Liver (tissue), 9 donors: ENCODE measurements around the gene DUS4L. TPM values are rescaled to one million over a fixed set of nuclear protein-coding genes. Genes with fewer than 3 reads are reported as not detected.

Experiments used
- DNase-seq: peaks from one replicate; pipeline ENCODE4 v3.0.0-alpha.2; 2017; ENCODE audit warnings: low spot score
- H3K27ac ChIP-seq, 2 donors: one replicate each; pipeline ENCODE4 v1.7.0; 2013; ENCODE audit warnings: inconsistent platforms in 2 of 2, low read length in 2 of 2, control low read depth in 1 of 2, low read depth in 1 of 2, mild to moderate bottlenecking in 1 of 2
- H3K27me3 ChIP-seq, 4 donors: one replicate each; pipeline versions ENCODE4 v1.6.1 to v1.7.0; 2013; ENCODE audit warnings: low read length in 3 of 4, inconsistent platforms in 1 of 4, mild to moderate bottlenecking in 1 of 4, moderate library complexity in 1 of 4; ENCODE audit not compliant: control insufficient read depth in 4 of 4, insufficient read depth in 4 of 4
- H3K36me3 ChIP-seq, 4 donors: one replicate each; pipeline versions ENCODE4 v1.6.1 to v1.7.0; 2013; ENCODE audit warnings: low read length in 3 of 4, mild to moderate bottlenecking in 3 of 4, low read depth in 1 of 4, moderate library complexity in 1 of 4; ENCODE audit not compliant: control insufficient read depth in 4 of 4, insufficient read depth in 3 of 4
- H3K4me1 ChIP-seq, 4 donors: one replicate each; pipeline versions ENCODE4 v1.6.1 to v1.7.0; 2013; ENCODE audit warnings: low read length in 3 of 4, mild to moderate bottlenecking in 3 of 4, moderate library complexity in 1 of 4; ENCODE audit not compliant: control insufficient read depth in 4 of 4, insufficient read depth in 4 of 4
- H3K4me3 ChIP-seq, 3 donors: one replicate each; pipeline versions ENCODE4 v1.6.1 to v1.7.0; 2013; ENCODE audit warnings: low read length in 3 of 3, control low read depth in 1 of 3, low read depth in 1 of 3, mild to moderate bottlenecking in 1 of 3
- H3K9ac ChIP-seq, 2 donors: one replicate each; pipeline ENCODE4 v1.7.0; 2013; ENCODE audit warnings: low read length in 2 of 2, mild to moderate bottlenecking in 2 of 2, moderate library complexity in 2 of 2, control low read depth in 1 of 2, low read depth in 1 of 2
- H3K9me3 ChIP-seq, 4 donors: one replicate each; pipeline versions ENCODE4 v1.6.1 to v1.7.0; 2013; ENCODE audit warnings: low read length in 3 of 4; ENCODE audit not compliant: control insufficient read depth in 4 of 4
- CTCF ChIP-seq: fragments of 150-350 bp; IDR thresholded peaks from 2 replicates; pipeline ENCODE4 v1.5.1; 2017; ENCODE audit warnings: improper control_type of control experiment, low read depth, low read length; ENCODE audit not compliant: missing input control
- EGR1 ChIP-seq, 2 donors: IDR thresholded peaks; 2 replicates each; pipeline ENCODE4 v1.6.1; 2016 to 2018; ENCODE audit warnings: antibody characterized with exemption in 2 of 2, low read depth in 2 of 2
- FOXA1 ChIP-seq: IDR thresholded peaks from 2 replicates; pipeline ENCODE4 v1.6.1; 2016; ENCODE audit warnings: antibody characterized with exemption
- GABPA ChIP-seq, 2 donors: IDR thresholded peaks in 1 of 2; conservative IDR thresholded peaks in 1 of 2; 2 replicates each; pipeline ENCODE4 v1.6.1; 2016; ENCODE audit warnings: antibody characterized with exemption in 2 of 2, mild to moderate bottlenecking in 1 of 2, moderate library complexity in 1 of 2
- HNF4G ChIP-seq: IDR thresholded peaks from 2 replicates; pipeline ENCODE4 v1.6.1; 2016; ENCODE audit warnings: antibody characterized with exemption
- JUND ChIP-seq, 2 donors: IDR thresholded peaks; 2 replicates each; pipeline ENCODE4 v1.6.1; 2016; ENCODE audit warnings: antibody characterized with exemption in 2 of 2
- NR2F2 ChIP-seq: IDR thresholded peaks from 2 replicates; pipeline ENCODE4 v1.6.1; 2016; ENCODE audit warnings: antibody characterized with exemption
- RAD21 ChIP-seq, 2 donors: IDR thresholded peaks; 2 replicates each; pipeline ENCODE4 v1.6.1; 2016; ENCODE audit warnings: antibody characterized with exemption in 2 of 2, mild to moderate bottlenecking in 2 of 2
- RXRA ChIP-seq, 2 donors: IDR thresholded peaks; 2 replicates each; pipeline ENCODE4 v1.6.1; 2017 to 2018; ENCODE audit warnings: antibody characterized with exemption in 2 of 2, mild to moderate bottlenecking in 1 of 2
- SP1 ChIP-seq: IDR thresholded peaks from 2 replicates; pipeline ENCODE4 v1.6.1; 2018; ENCODE audit warnings: antibody characterized with exemption, mild to moderate bottlenecking
- TAF1 ChIP-seq: conservative IDR thresholded peaks from 2 replicates; pipeline ENCODE4 v1.6.1; 2016; ENCODE audit warnings: antibody characterized with exemption, mild to moderate bottlenecking
- YY1 ChIP-seq: IDR thresholded peaks from 2 replicates; pipeline ENCODE4 v1.6.1; 2016; ENCODE audit warnings: antibody characterized with exemption, mild to moderate bottlenecking
- WGBS: extraction: QIAGEN DNeasy Blood & Tissue Kit; methylation state at CpG from one replicate; pipeline ENCODE4 v1.1.7; 2013; 5-methylcytosine and 5-hydroxymethylcytosine counted together
- polyA plus RNA-seq, 2 donors: library from polyadenylated mRNA; stranded (reverse) in 1 of 2; unstranded in 1 of 2; fragments of 200-250 nt in 1 of 2; fragments of >200 nt in 1 of 2; fragmentation: Nextera tagmentation in 1 of 2; extraction: Ambion mirVana in 1 of 2; gene quantifications; one replicate each; pipeline versions ENCODE4 v1.2.1 to v1.2.3, GENCODE V29; 2013 to 2015
- total RNA-seq, 2 donors: library from RNA; depleted of rRNA; stranded (reverse); fragments of >200 nt; gene quantifications; one replicate each; pipeline ENCODE4 v1.2.3, GENCODE V29; 2014
- TF ChIP-seq, protein P1 (sequence below): IDR thresholded peaks from 2 replicates; pipeline ENCODE4 v1.6.1; 2016; ENCODE audit warnings: antibody characterized with exemption
- TF ChIP-seq, protein P2 (sequence below): IDR thresholded peaks from 2 replicates; pipeline ENCODE4 v1.6.1; 2016; ENCODE audit warnings: antibody characterized with exemption, mild to moderate bottlenecking
- TF ChIP-seq, protein P3 (sequence below): IDR thresholded peaks from 2 replicates; pipeline ENCODE4 v1.6.1; 2016; ENCODE audit warnings: antibody characterized with exemption
- TF ChIP-seq, protein P4 (sequence below): IDR thresholded peaks from 2 replicates; pipeline ENCODE4 v1.6.1; 2016; ENCODE audit warnings: antibody characterized with exemption
- donor health status: healthy.
- donor health status: healthy.
- donor health status: healthy.
- donor health status: healthy.
- donor health status: healthy.

Gene DUS4L
- total and polyA plus RNA-seq, 4 donors: 1.9 to 5.3 (median 3.5) TPM

GRCh38 chr7:107599262-107599661, 35.5 kb downstream of the DUS4L start:
- Histone ChIP-seq H3K4me1 (no peaks in the 10 kb centered on the region), H3K27ac (no peak overlapping the region), H3K4me3 (no peak overlapping the region), H3K9me3 (no peaks in the 10 kb centered on the region), H3K9ac (no peak overlapping the region), H3K27me3 (no peaks in the 10 kb centered on the region), H3K36me3 (peaks cover 0 to 17% (median 9%) of the 10 kb centered on the region in 4 donors)
- 95% methylated on average over 1 of the region's 1 CpG for WGBS
- DNase-seq: no peak
- TF ChIP-seq FOXA1: no peak

- Histone ChIP-seq H3K9ac (no peak overlapping the region), H3K4me1 (no peaks in the 10 kb centered on the region), H3K36me3 (peaks cover 0 to 8% (median 4%) of the 10 kb centered on the region in 4 donors), H3K27me3 (no peaks in the 10 kb centered on the region), H3K27ac (no peak overlapping the region), H3K9me3 (no peaks in the 10 kb centered on the region), H3K4me3 (no peak overlapping the region)
- 93% methylated on average over 2 of the region's 2 CpGs for WGBS
- no peak for DNase-seq
- TF ChIP-seq HNF4G (no peak), CTCF (no peak), RXRA (IDR thresholded peaks at IDR 0.05) (no peak), RAD21 (IDR thresholded peaks at IDR 0.05) (no peak), YY1 (no peak), JUND (IDR thresholded peaks at IDR 0.05) (no peak), EGR1 (IDR thresholded peaks at IDR 0.05; ENCODE audit: low read depth in 2 of 2) (no peak), NR2F2 (no peak), SP1 (no peak), GABPA (IDR thresholded peaks at IDR 0.05 in 1 of 2, conservative IDR thresholded peaks at IDR 0.05 in 1 of 2) (no peak), TAF1 (no peak)
- TF ChIP-seq, protein P1, sequence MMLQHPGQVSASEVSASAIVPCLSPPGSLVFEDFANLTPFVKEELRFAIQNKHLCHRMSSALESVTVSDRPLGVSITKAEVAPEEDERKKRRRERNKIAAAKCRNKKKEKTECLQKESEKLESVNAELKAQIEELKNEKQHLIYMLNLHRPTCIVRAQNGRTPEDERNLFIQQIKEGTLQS: no peak
- TF ChIP-seq, protein P2, sequence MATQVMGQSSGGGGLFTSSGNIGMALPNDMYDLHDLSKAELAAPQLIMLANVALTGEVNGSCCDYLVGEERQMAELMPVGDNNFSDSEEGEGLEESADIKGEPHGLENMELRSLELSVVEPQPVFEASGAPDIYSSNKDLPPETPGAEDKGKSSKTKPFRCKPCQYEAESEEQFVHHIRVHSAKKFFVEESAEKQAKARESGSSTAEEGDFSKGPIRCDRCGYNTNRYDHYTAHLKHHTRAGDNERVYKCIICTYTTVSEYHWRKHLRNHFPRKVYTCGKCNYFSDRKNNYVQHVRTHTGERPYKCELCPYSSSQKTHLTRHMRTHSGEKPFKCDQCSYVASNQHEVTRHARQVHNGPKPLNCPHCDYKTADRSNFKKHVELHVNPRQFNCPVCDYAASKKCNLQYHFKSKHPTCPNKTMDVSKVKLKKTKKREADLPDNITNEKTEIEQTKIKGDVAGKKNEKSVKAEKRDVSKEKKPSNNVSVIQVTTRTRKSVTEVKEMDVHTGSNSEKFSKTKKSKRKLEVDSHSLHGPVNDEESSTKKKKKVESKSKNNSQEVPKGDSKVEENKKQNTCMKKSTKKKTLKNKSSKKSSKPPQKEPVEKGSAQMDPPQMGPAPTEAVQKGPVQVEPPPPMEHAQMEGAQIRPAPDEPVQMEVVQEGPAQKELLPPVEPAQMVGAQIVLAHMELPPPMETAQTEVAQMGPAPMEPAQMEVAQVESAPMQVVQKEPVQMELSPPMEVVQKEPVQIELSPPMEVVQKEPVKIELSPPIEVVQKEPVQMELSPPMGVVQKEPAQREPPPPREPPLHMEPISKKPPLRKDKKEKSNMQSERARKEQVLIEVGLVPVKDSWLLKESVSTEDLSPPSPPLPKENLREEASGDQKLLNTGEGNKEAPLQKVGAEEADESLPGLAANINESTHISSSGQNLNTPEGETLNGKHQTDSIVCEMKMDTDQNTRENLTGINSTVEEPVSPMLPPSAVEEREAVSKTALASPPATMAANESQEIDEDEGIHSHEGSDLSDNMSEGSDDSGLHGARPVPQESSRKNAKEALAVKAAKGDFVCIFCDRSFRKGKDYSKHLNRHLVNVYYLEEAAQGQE: no peak
- TF ChIP-seq, protein P3, sequence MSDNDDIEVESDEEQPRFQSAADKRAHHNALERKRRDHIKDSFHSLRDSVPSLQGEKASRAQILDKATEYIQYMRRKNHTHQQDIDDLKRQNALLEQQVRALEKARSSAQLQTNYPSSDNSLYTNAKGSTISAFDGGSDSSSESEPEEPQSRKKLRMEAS: no peak
- TF ChIP-seq, protein P4, sequence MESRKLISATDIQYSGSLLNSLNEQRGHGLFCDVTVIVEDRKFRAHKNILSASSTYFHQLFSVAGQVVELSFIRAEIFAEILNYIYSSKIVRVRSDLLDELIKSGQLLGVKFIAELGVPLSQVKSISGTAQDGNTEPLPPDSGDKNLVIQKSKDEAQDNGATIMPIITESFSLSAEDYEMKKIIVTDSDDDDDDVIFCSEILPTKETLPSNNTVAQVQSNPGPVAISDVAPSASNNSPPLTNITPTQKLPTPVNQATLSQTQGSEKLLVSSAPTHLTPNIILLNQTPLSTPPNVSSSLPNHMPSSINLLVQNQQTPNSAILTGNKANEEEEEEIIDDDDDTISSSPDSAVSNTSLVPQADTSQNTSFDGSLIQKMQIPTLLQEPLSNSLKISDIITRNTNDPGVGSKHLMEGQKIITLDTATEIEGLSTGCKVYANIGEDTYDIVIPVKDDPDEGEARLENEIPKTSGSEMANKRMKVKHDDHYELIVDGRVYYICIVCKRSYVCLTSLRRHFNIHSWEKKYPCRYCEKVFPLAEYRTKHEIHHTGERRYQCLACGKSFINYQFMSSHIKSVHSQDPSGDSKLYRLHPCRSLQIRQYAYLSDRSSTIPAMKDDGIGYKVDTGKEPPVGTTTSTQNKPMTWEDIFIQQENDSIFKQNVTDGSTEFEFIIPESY: no peak
These were observed 37.0 kb downstream of the DUS4L start for GRCh38 chr7:107600816-107601215.
